SJCRH30 (cell line): ENCODE results near the gene LPCAT2. TPM values are rescaled to one million over a fixed set of nuclear protein-coding genes. Genes with fewer than 3 reads are reported as not detected.
"Not testable (repeated sequence)": the region's sequence is repeated elsewhere in the genome, so short reads cannot be mapped to it uniquely, and the experiment has no call there.

Experiments used
- DNase-seq, 2 experiments: peaks; one replicate each; pipeline ENCODE4 v3.0.0-alpha.2; 2015 to 2020
- H3K27ac ChIP-seq: fragments of 250-450 bp; sonication (Bioruptor Pico); 2 replicates; pipeline ENCODE4 v1.5.1; 2020; ENCODE audit warnings: mild to moderate bottlenecking, moderate library complexity
- H3K27me3 ChIP-seq: fragments of 250-450 bp; sonication (Bioruptor Pico); 2 replicates; pipeline ENCODE4 v1.5.1; 2020; ENCODE audit warnings: mild to moderate bottlenecking, moderate library complexity
- H3K36me3 ChIP-seq: fragments of 250-450 bp; sonication (Bioruptor Pico); 2 replicates; pipeline ENCODE4 v1.5.1; 2020; ENCODE audit warnings: mild to moderate bottlenecking, moderate library complexity
- H3K4me1 ChIP-seq: fragments of 250-450 bp; sonication (Bioruptor Pico); 2 replicates; pipeline ENCODE4 v1.5.1; 2020; ENCODE audit warnings: mild to moderate bottlenecking, moderate library complexity
- H3K4me3 ChIP-seq: fragments of 250-450 bp; sonication (Bioruptor Pico); 2 replicates; pipeline ENCODE4 v1.5.1; 2020; ENCODE audit warnings: mild to moderate bottlenecking, moderate library complexity
- H3K9me3 ChIP-seq: fragments of 250-450 bp; sonication (Bioruptor Pico); replicated peaks from 2 replicates; pipeline ENCODE4 v1.5.1; 2020; ENCODE audit warnings: mild to moderate bottlenecking, moderate library complexity
- total RNA-seq: library from RNA; depleted of rRNA; stranded (reverse); fragments of >200 nt; shearing (Covaris generic); gene quantifications from 2 replicates; pipeline ENCODE4 v1.2.3, GENCODE V29; 2014

LPCAT2 gene
- total RNA-seq, 1 experiment from 2014 or later: 16.8 TPM

GRCh38 chr16:55613613-55614335 lies 104.9 kb downstream of the LPCAT2 start:
- no peak overlapping the region for H3K27ac ChIP-seq

GRCh38 chr16:55615071-55615470 lies 106.2 kb downstream of the LPCAT2 start:
- H3K4me3 ChIP-seq: no peak overlapping the region
- H3K36me3 ChIP-seq: no peaks in the 10 kb centered on the region
- DNase-seq: no peak
- 0 out of 2 replicates have a peak, but pooled peaks cover 3% of the 10 kb centered on the region for H3K9me3 ChIP-seq
- no peaks in the 10 kb centered on the region for H3K4me1 ChIP-seq
- H3K27me3 ChIP-seq: 0 out of 2 replicates have a peak, but pooled peaks cover 2% of the 10 kb centered on the region
- no peak overlapping the region for H3K27ac ChIP-seq

More at GRCh38 chr16:55613613-55614335, 104.9 kb downstream of the LPCAT2 start:
- H3K36me3 ChIP-seq: no peaks in the 10 kb centered on the region
- no peak for DNase-seq
- H3K27me3 ChIP-seq: 0 out of 2 replicates have a peak, but pooled peaks cover 2% of the 10 kb centered on the region
- H3K4me1 ChIP-seq: no peaks in the 10 kb centered on the region
- no peaks in the 10 kb centered on the region for H3K9me3 ChIP-seq
- no peak overlapping the region for H3K4me3 ChIP-seq

- H3K36me3 ChIP-seq, H3K9me3 ChIP-seq, DNase-seq, H3K4me3 ChIP-seq, H3K27ac ChIP-seq, H3K27me3 ChIP-seq, H3K4me1 ChIP-seq: not testable (repeated sequence)
Observed at GRCh38 chr16:55615670-55616069, 106.8 kb downstream of the LPCAT2 start.

GRCh38 chr16:55621771-55622170 lies 112.9 kb downstream of the LPCAT2 start:
- Histone ChIP-seq H3K36me3 (no peaks in the 10 kb centered on the region), H3K4me3 (no peak overlapping the region), H3K9me3 (0 out of 2 replicates have a peak, but pooled peaks cover 6% of the 10 kb centered on the region), H3K27me3 (no peaks in the 10 kb centered on the region), H3K27ac (no peak overlapping the region), H3K4me1 (no peaks in the 10 kb centered on the region)
- DNase-seq: no peak

GRCh38 chr16:55622272-55622671 lies 113.4 kb downstream of the LPCAT2 start:
- peak in 1 of 2 experiments; percentile 15 for DNase-seq
- Histone ChIP-seq H3K27me3 (no peaks in the 10 kb centered on the region), H3K4me3 (no peak overlapping the region), H3K4me1 (no peaks in the 10 kb centered on the region), H3K27ac (no peak overlapping the region), H3K36me3 (no peaks in the 10 kb centered on the region), H3K9me3 (0 out of 2 replicates have a peak, but pooled peaks cover 6% of the 10 kb centered on the region)

- no peaks in the 10 kb centered on the region for H3K4me1 ChIP-seq
- no peak overlapping the region for H3K27ac ChIP-seq
- DNase-seq: peak; percentile 19 to 34
- no peaks in the 10 kb centered on the region for H3K36me3 ChIP-seq
- H3K9me3 ChIP-seq: 0 out of 2 replicates have a peak, but pooled peaks cover 6% of the 10 kb centered on the region
- no peaks in the 10 kb centered on the region for H3K27me3 ChIP-seq
- H3K4me3 ChIP-seq: no peak overlapping the region
Observed at GRCh38 chr16:55622930-55623561, 114.2 kb downstream of the LPCAT2 start.

- H3K9me3 ChIP-seq: 0 out of 2 replicates have a peak, but pooled peaks cover 6% of the 10 kb centered on the region
- H3K36me3 ChIP-seq: no peaks in the 10 kb centered on the region
- no peaks in the 10 kb centered on the region for H3K4me1 ChIP-seq
- no peak overlapping the region for H3K4me3 ChIP-seq
- H3K27ac ChIP-seq: no peak overlapping the region
- no peak for DNase-seq
- no peaks in the 10 kb centered on the region; the same call in 1 of the 2 replicates for H3K27me3 ChIP-seq
Observed at GRCh38 chr16:55623640-55624039, 114.8 kb downstream of the LPCAT2 start.

GRCh38 chr16:55624696-55625095 lies 115.8 kb downstream of the LPCAT2 start:
- DNase-seq: no peak
- Histone ChIP-seq H3K4me1 (no peaks in the 10 kb centered on the region), H3K4me3 (no peak overlapping the region), H3K27ac (no peak overlapping the region), H3K27me3 (no peaks in the 10 kb centered on the region; the same call in 1 of the 2 replicates), H3K9me3 (0 out of 2 replicates have a peak, but pooled peaks cover 3% of the 10 kb centered on the region), H3K36me3 (no peaks in the 10 kb centered on the region)

GRCh38 chr16:55625843-55626242 lies 117.0 kb downstream of the LPCAT2 start:
- 0 out of 2 replicates have a peak, but pooled peaks cover 3% of the 10 kb centered on the region for H3K9me3 ChIP-seq
- no peaks in the 10 kb centered on the region; the same call in 1 of the 2 replicates for H3K27me3 ChIP-seq
- no peak for DNase-seq
- H3K4me3 ChIP-seq: no peak overlapping the region
- H3K36me3 ChIP-seq: no peaks in the 10 kb centered on the region
- no peaks in the 10 kb centered on the region for H3K4me1 ChIP-seq
- H3K27ac ChIP-seq: no peak overlapping the region

- no peaks in the 10 kb centered on the region for H3K4me1 ChIP-seq
- no peaks in the 10 kb centered on the region; the same call in 1 of the 2 replicates for H3K27me3 ChIP-seq
- H3K27ac ChIP-seq: no peak overlapping the region
- no peaks in the 10 kb centered on the region for H3K36me3 ChIP-seq
- DNase-seq: no peak
- H3K9me3 ChIP-seq: peaks cover 9% of the 10 kb centered on the region
- no peak overlapping the region for H3K4me3 ChIP-seq
Observed at GRCh38 chr16:55628306-55628968, 119.6 kb downstream of the LPCAT2 start.

- Histone ChIP-seq H3K27me3 (no peaks in the 10 kb centered on the region; the same call in 1 of the 2 replicates), H3K4me1 (no peaks in the 10 kb centered on the region), H3K27ac (no peak overlapping the region), H3K36me3 (no peaks in the 10 kb centered on the region), H3K9me3 (peaks cover 9% of the 10 kb centered on the region), H3K4me3 (no peak overlapping the region)
- no peak for DNase-seq
Observed at GRCh38 chr16:55630774-55631173, 121.9 kb downstream of the LPCAT2 start.

- H3K4me3 ChIP-seq: no peak overlapping the region
- H3K36me3 ChIP-seq: no peaks in the 10 kb centered on the region
- H3K27me3 ChIP-seq: peaks cover 1% of the 10 kb centered on the region
- no peak for DNase-seq
- no peak overlapping the region for H3K27ac ChIP-seq
- no peaks in the 10 kb centered on the region for H3K4me1 ChIP-seq
- peaks cover 9% of the 10 kb centered on the region for H3K9me3 ChIP-seq
Observed at GRCh38 chr16:55632259-55632658, 123.4 kb downstream of the LPCAT2 start.

GRCh38 chr16:55634193-55634592 lies 125.3 kb downstream of the LPCAT2 start:
- Histone ChIP-seq H3K4me3 (no peak overlapping the region), H3K27me3 (peaks cover 16% of the 10 kb centered on the region), H3K9me3 (peaks cover 9% of the 10 kb centered on the region), H3K27ac (no peak overlapping the region), H3K4me1 (no peaks in the 10 kb centered on the region), H3K36me3 (no peaks in the 10 kb centered on the region)
- no peak for DNase-seq
